Skeletal muscle satellite cell (primary cell): ENCODE measurements around the gene ZBTB7A.

ENCODE experiments used
- H3K27me3 ChIP-seq: 2 replicates; pipeline ENCODE4 v1.7.0; 2013; ENCODE audit warnings: low read length; ENCODE audit not compliant: control insufficient read depth, insufficient read depth
- H3K36me3 ChIP-seq: 2 replicates; pipeline ENCODE4 v1.7.0; 2013; ENCODE audit warnings: mild to moderate bottlenecking, control low read depth, low read length; ENCODE audit not compliant: insufficient read depth
- H3K4me1 ChIP-seq: 2 replicates; pipeline ENCODE4 v1.7.0; 2013; ENCODE audit warnings: low read length; ENCODE audit not compliant: control insufficient read depth, insufficient read depth
- H3K4me2 ChIP-seq: 2 replicates; pipeline ENCODE4 v1.7.0; 2013; ENCODE audit warnings: mild to moderate bottlenecking, low read length
- H3K4me3 ChIP-seq: 2 replicates; pipeline ENCODE4 v1.7.0; 2013; ENCODE audit warnings: low read length
- H3K9ac ChIP-seq: 2 replicates; pipeline ENCODE4 v1.7.0; 2013; ENCODE audit warnings: mild to moderate bottlenecking, low read depth, low read length, moderate library complexity
- H3K9me3 ChIP-seq: replicated peaks from 2 replicates; pipeline ENCODE4 v1.7.0; 2013; ENCODE audit warnings: mild to moderate bottlenecking, control low read depth, low read length

ZBTB7A gene

GRCh38 chr19:4037301-4037949 is 29.3 kb downstream of the ZBTB7A start:
- Histone ChIP-seq H3K27me3 (no peaks in the 10 kb centered on the region), H3K4me3 (no peak overlapping the region), H3K4me2 (no peak overlapping the region), H3K4me1 (no peaks in the 10 kb centered on the region), H3K36me3 (peaks cover 50% of the 10 kb centered on the region), H3K9me3 (no peaks in the 10 kb centered on the region), H3K9ac (no peak overlapping the region)

DNA sequence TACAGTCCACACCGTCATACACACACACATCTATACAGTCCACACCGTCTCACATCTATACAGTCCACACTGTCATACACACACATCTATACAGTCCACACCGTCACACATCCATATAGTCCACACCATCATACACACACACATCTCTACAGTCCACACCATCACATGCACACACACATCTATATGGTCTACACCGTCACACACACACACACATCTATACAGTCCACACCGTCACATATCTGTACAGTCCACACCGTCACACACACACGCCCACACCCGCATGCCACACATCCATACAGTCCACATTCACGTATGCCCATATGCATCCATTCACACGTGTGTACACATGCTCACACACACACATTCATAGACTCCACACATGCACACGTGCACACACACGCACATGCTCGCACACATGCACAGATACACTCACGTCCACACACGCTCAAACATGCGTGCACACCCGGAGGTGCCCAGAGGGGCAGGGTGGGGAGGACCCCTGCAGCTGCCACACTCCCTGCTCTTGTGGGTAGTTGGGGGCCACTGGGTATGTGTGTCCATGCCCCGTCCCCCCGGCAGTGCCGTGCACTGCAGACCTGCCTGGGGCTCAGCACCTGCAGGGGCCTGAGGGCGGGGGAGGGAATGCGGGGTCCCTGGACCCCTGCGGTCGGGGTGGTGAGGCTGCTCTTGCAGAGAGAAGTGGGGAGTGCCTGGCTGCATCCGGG is 30.0 kb downstream of the ZBTB7A start:
- peaks cover 50% of the 10 kb centered on the region for H3K36me3 ChIP-seq
- no peaks in the 10 kb centered on the region for H3K9me3 ChIP-seq
- no peaks in the 10 kb centered on the region for H3K27me3 ChIP-seq
- no peaks in the 10 kb centered on the region for H3K4me1 ChIP-seq
- H3K4me2 ChIP-seq = no peak overlapping the region
- H3K4me3 ChIP-seq = no peak overlapping the region
- H3K9ac ChIP-seq = no peak overlapping the region

GRCh38 chr19:4035582-4035981 is 31.1 kb downstream of the ZBTB7A start:
- H3K36me3 ChIP-seq = peaks cover 45% of the 10 kb centered on the region

DNA sequence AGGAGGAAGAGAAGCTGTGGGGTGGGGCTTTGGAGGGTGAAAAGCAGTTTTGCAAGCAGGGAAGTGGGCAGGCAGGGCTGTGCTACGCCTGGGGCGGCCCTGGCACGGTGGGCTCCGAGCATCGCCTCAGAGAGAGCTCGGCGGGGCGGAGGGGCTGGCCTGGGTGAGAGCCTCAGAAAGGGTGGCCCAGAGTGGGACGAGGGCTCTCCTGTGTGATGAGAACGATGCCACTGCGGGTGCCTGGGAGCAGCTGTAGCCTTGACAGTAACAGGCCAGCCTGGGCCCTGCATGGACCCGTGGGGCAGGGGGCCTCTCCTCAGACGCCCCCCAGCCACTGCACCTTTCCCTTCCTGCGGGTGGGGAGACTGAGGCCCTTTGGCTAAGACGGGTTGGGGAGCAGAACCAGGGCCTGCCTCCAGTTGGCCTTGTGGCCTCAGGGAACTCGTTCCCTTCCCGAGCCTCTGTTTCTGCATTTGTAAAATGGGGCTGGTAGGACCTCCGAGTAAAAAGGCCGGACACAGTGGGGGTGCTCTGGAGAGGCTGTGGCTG is 31.6 kb downstream of the ZBTB7A start:
- Histone ChIP-seq H3K36me3 (peaks cover 40% of the 10 kb centered on the region), H3K9ac (no peak overlapping the region), H3K4me1 (no peaks in the 10 kb centered on the region), H3K9me3 (no peaks in the 10 kb centered on the region), H3K27me3 (no peaks in the 10 kb centered on the region), H3K4me2 (no peak overlapping the region), H3K4me3 (no peak overlapping the region)

More at GRCh38 chr19:4035582-4035981, 31.1 kb downstream of the ZBTB7A start:
- H3K4me2 ChIP-seq = no peak overlapping the region
- no peaks in the 10 kb centered on the region for H3K4me1 ChIP-seq
- H3K4me3 ChIP-seq = no peak overlapping the region
- H3K27me3 ChIP-seq = no peaks in the 10 kb centered on the region
- H3K9me3 ChIP-seq = no peaks in the 10 kb centered on the region
- H3K9ac ChIP-seq = no peak overlapping the region

- H3K9ac ChIP-seq = no peak overlapping the region
- no peaks in the 10 kb centered on the region for H3K9me3 ChIP-seq
- H3K27me3 ChIP-seq = no peaks in the 10 kb centered on the region
- H3K36me3 ChIP-seq = peaks cover 40% of the 10 kb centered on the region
- no peak overlapping the region for H3K4me3 ChIP-seq
- H3K4me1 ChIP-seq = no peaks in the 10 kb centered on the region
- no peak overlapping the region for H3K4me2 ChIP-seq
Observed at GRCh38 chr19:4034048-4035017, 32.4 kb downstream of the ZBTB7A start.

- H3K4me2 ChIP-seq = no peak overlapping the region
- H3K4me3 ChIP-seq = no peak overlapping the region
- peaks cover 47% of the 10 kb centered on the region for H3K36me3 ChIP-seq
- H3K4me1 ChIP-seq = no peaks in the 10 kb centered on the region
- H3K9me3 ChIP-seq = no peaks in the 10 kb centered on the region
- no peak overlapping the region for H3K9ac ChIP-seq
- H3K27me3 ChIP-seq = no peaks in the 10 kb centered on the region
Observed at GRCh38 chr19:4033028-4033956, 33.4 kb downstream of the ZBTB7A start.

DNA sequence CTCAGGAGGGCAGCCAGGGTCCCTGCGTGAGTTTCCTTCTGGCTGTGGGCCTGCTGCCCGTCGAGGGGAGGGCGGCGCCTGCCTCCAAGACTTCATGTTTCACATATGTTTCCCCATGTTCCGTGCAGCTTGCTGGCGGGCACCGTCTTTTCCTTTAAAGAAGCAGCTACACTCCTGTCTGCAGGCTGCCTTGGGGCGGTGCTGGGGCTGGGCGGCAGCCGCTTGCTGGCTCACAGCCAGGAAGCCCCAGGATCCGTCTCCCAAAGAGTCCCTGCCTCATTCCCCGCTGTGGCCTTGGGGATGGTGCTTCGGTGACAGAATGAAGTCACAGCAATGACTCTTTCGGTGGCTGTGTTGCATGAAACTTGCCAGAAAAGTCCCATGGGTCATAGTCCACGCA is 34.3 kb downstream of the ZBTB7A start:
- Histone ChIP-seq H3K27me3 (no peaks in the 10 kb centered on the region), H3K9me3 (no peaks in the 10 kb centered on the region), H3K36me3 (peaks cover 43% of the 10 kb centered on the region), H3K4me1 (no peaks in the 10 kb centered on the region), H3K9ac (no peak overlapping the region), H3K4me3 (no peak overlapping the region), H3K4me2 (no peak overlapping the region)

DNA sequence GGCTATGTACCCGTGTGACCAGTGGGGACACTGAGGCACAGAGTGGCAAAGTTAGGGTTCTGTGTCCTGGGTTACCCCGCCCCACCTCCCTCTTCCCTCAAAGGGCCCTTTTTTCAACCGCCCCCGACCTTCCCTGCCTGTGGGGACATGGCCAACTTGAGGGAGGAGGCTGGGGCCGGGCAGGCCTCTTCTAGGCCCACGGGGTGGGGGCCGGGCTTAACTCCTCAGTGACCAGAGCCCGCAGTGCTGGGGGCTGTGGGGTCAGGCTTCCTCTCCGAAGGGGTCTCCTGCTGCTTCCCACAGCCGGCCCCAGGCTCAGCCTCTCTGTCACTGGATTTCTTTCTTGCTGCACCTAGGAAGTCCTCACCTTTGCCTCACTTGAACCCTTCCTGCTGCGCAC is 35.3 kb downstream of the ZBTB7A start:
- H3K4me3 ChIP-seq = no peak overlapping the region
- H3K27me3 ChIP-seq = no peaks in the 10 kb centered on the region
- no peak overlapping the region for H3K4me2 ChIP-seq
- H3K36me3 ChIP-seq = peaks cover 35% of the 10 kb centered on the region
- no peaks in the 10 kb centered on the region for H3K9me3 ChIP-seq
- H3K9ac ChIP-seq = no peak overlapping the region
- no peaks in the 10 kb centered on the region for H3K4me1 ChIP-seq

GRCh38 chr19:4030981-4031380 is 35.7 kb downstream of the ZBTB7A start:
- no peak overlapping the region for H3K4me3 ChIP-seq
- H3K36me3 ChIP-seq = peaks cover 32% of the 10 kb centered on the region
- no peak overlapping the region for H3K9ac ChIP-seq
- no peak overlapping the region for H3K4me2 ChIP-seq
- H3K4me1 ChIP-seq = no peaks in the 10 kb centered on the region
- no peaks in the 10 kb centered on the region for H3K9me3 ChIP-seq
- no peaks in the 10 kb centered on the region for H3K27me3 ChIP-seq

DNA sequence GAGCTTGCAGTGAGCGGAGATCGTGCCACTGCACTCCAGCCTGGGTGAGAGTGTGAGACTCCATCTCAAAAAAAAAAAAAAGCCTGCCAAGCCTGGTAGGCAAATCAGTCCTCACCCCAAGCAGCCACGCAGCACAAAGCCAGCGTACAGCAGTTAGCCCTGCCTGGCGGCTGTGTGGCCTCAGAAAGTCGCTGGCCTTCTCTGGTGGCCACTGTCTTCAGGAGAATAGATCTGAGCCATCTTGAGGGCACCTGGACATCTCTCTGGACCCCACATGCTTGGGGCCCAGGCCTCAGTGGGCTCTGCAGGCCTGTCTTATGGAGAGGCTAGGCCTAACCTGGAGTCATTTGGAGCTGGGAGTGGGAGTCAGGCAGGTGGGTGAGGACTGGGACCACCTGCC is 36.1 kb downstream of the ZBTB7A start:
- H3K4me2 ChIP-seq = no peak overlapping the region
- H3K27me3 ChIP-seq = no peaks in the 10 kb centered on the region
- no peaks in the 10 kb centered on the region for H3K4me1 ChIP-seq
- H3K9ac ChIP-seq = no peak overlapping the region
- H3K4me3 ChIP-seq = no peak overlapping the region
- H3K9me3 ChIP-seq = no peaks in the 10 kb centered on the region
- H3K36me3 ChIP-seq = peaks cover 32% of the 10 kb centered on the region
